Prostate gland (tissue), 2 donors: ENCODE measurements around the gene PLEKHG1.

Experiments used
- CTCF ChIP-seq, 4 experiments: fragments of 200-600 bp in 2 of 4; fragments of 450-650 bp in 2 of 4; sonication (generic) in 2 of 4; IDR thresholded peaks; 1 replicate in 3 of 4; 2 replicates in 1 of 4; pipeline ENCODE4 v1.5.1; 2016 to 2019; ENCODE audit warnings: antibody characterized with exemption in 4 of 4, mild to moderate bottlenecking in 2 of 4, moderate library complexity in 2 of 4
- POLR2A ChIP-seq: fragments of 450-650 bp; IDR thresholded peaks from one replicate; pipeline ENCODE4 v1.6.1; 2016; ENCODE audit warnings: antibody characterized with exemption, mild to moderate bottlenecking
- POLR2AphosphoS5 ChIP-seq: sonication (generic); formaldehyde crosslinking; IDR thresholded peaks from one replicate; pipeline ENCODE4 v1.6.1; 2017; ENCODE audit warnings: antibody characterized with exemption

- TF ChIP-seq CTCF (IDR thresholded peaks at IDR 0.05), result no peak
- no peak for TF ChIP-seq POLR2A
- no peak for TF ChIP-seq POLR2AphosphoS5
Measured at GRCh38 chr6:150567380-150567779, 32.3 kb upstream of the PLEKHG1 start.
